ENCODE measurements around the gene TRIM75.

DNA sequence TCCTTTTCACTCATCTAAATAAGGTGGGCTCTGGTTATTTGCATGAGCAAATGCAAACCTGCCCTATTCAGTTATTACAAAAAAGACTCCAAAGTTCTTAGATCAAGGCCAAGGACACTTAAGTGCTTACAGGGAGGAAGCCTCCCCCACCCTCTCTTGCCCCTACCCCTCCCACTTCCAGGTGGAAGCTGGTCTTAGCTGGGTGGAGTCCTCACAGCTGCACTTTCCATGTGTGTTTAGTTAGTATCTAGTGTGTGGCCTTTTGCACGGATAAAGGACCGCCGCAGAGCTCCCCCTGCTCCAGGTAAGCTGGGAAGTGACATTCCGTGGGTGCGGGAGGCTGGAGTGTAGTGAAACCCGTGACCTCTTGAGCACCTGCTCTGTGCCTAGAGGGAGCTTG is at the start of gene TRIM75:
- no peak for TF ChIP-seq POLR2AphosphoS5 (IDR thresholded peaks at IDR 0.05; ENCODE audit: low read depth)
- TF ChIP-seq, protein P1, sequence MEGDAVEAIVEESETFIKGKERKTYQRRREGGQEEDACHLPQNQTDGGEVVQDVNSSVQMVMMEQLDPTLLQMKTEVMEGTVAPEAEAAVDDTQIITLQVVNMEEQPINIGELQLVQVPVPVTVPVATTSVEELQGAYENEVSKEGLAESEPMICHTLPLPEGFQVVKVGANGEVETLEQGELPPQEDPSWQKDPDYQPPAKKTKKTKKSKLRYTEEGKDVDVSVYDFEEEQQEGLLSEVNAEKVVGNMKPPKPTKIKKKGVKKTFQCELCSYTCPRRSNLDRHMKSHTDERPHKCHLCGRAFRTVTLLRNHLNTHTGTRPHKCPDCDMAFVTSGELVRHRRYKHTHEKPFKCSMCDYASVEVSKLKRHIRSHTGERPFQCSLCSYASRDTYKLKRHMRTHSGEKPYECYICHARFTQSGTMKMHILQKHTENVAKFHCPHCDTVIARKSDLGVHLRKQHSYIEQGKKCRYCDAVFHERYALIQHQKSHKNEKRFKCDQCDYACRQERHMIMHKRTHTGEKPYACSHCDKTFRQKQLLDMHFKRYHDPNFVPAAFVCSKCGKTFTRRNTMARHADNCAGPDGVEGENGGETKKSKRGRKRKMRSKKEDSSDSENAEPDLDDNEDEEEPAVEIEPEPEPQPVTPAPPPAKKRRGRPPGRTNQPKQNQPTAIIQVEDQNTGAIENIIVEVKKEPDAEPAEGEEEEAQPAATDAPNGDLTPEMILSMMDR (conservative IDR thresholded peaks at IDR 0.05; ENCODE audit: low read depth in 2 of 2): no peak
- TF ChIP-seq ZNF114 (CRISPR knock-in tag; IDR thresholded peaks at IDR 0.05): no peak
- TF ChIP-seq EZH2 (IDR thresholded peaks at IDR 0.05; ENCODE audit: low read depth, unreplicated experiment): no peak
- no peak for TF ChIP-seq EZH2phosphoT487 (IDR thresholded peaks at IDR 0.05; ENCODE audit: unreplicated experiment)

All from GM23338 (cell line).